SJSA1 (cell line): ENCODE data around the gene FAM3B. TPM values are rescaled to one million over a fixed set of nuclear protein-coding genes. Genes with fewer than 3 reads are reported as not detected.

Source experiments
- total RNA-seq: library from RNA; depleted of rRNA; stranded (reverse); fragments of >200 nt; shearing (Covaris generic); gene quantifications from 2 replicates; pipeline ENCODE4 v1.2.3, GENCODE V29; 2014; rRNA removed

Gene FAM3B
- total RNA-seq, 1 experiment from 2014 or later: not detected

Other genes starting within 250 kb of the FAM3B start
- gene BACE2, start 148.6 kb upstream of the FAM3B start, total RNA-seq: 0.50 TPM in 1 of 2 replicates, not detected in the other
- gene MX2, start 45.2 kb downstream of the FAM3B start, total RNA-seq: not detected in 2 replicates
- gene MX1, start 109.4 kb downstream of the FAM3B start, total RNA-seq: 6.6 and 9.1 TPM in 2 replicates
- not detected in 2 replicates for gene TMPRSS2, start 191.4 kb downstream of the FAM3B start, total RNA-seq